Left lung (tissue), 10 donors: ENCODE measurements around the gene CAMTA2. TPM values are rescaled to one million over a fixed set of nuclear protein-coding genes. Genes with fewer than 3 reads are reported as not detected.

ENCODE experiments used
- ATAC-seq: fragments of 200-7000 bp; cut with Tn5 transposase; one replicate; pipeline ENCODE4 v1.9.1; 2020; ENCODE audit warnings: moderate library complexity
- DNase-seq, 4 donors: peaks; one replicate each; pipeline ENCODE4 v3.0.0-alpha.2; 2013 to 2020
- H3K27ac ChIP-seq, 2 donors: fragments of 200-600 bp; sonication (generic) in 1 of 2; one replicate each; pipeline versions ENCODE4 v1.5.0 to v1.8.0; 2020 to 2021
- H3K27me3 ChIP-seq, 2 donors: fragments of 200-600 bp; sonication (generic) in 1 of 2; one replicate each; pipeline versions ENCODE4 v1.5.0 to v1.8.0; 2020 to 2021
- H3K36me3 ChIP-seq, 2 donors: fragments of 200-600 bp; sonication (generic) in 1 of 2; one replicate each; pipeline versions ENCODE4 v1.5.0 to v1.8.0; 2020 to 2021
- H3K4me1 ChIP-seq, 2 donors: fragments of 200-600 bp; one replicate each; pipeline ENCODE4 v1.8.0; 2021
- H3K4me3 ChIP-seq, 2 donors: fragments of 200-600 bp; sonication (generic) in 1 of 2; one replicate each; pipeline versions ENCODE4 v1.5.0 to v1.8.0; 2020 to 2021; ENCODE audit warnings: mild to moderate bottlenecking in 1 of 2
- H3K9me3 ChIP-seq, 2 donors: fragments of 200-600 bp; sonication (generic) in 1 of 2; one replicate each; pipeline versions ENCODE4 v1.5.0 to v1.8.0; 2020 to 2021
- CTCF ChIP-seq, 2 donors: fragments of 200-600 bp; sonication (generic) in 1 of 2; IDR thresholded peaks; one replicate each; pipeline versions ENCODE4 v1.5.0 to v1.8.0; 2021; ENCODE audit warnings: antibody characterized with exemption in 2 of 2
- intact Hi-C, 2 donors: fragments of 100-400 bp; cut with DNase I; formaldehyde crosslinking; loops; one replicate each; pipeline versions ENCODE4 v1.11.2 to v1.14.2; 2022
- polyA plus RNA-seq, 6 donors: library from polyadenylated mRNA; unstranded; fragments of 120-200 nt; gene quantifications; one replicate each; pipeline ENCODE4 v1.2.1, GENCODE V29; 2013; ENCODE audit not compliant: insufficient read length in 6 of 6
- total RNA-seq, 2 donors: library from RNA; stranded (reverse); fragmentation: NEBNext Ultra II Directional; extraction: Animal tissue kit (Norgen Biotek cat#: 25700); gene quantifications; one replicate each; pipeline ENCODE4 v1.2.1, GENCODE V29; 2021
- donor health status: DM: no; HTN: yes; CAD: no.
- donor health status: DM: no; HTN: no; CAD: no.

The CAMTA2 gene
- total and polyA plus RNA-seq, 8 donors: 28.6 to 64.9 (median 34.6) TPM

- Histone ChIP-seq H3K27me3 (no peaks in the 10 kb centered on the region), H3K4me3 (peak overlapping the region; percentile 87 to 100), H3K9me3 (no peaks in the 10 kb centered on the region), H3K36me3 (peaks cover 0 to 53% of the 10 kb centered on the region in 2 donors), H3K27ac (peak overlapping the region; percentile 99 to 100), H3K4me1 (peaks cover 24 to 71% of the 10 kb centered on the region in 2 donors)
- DNase-seq: peak in 1 of 4 donors; percentile 7
- no peak for ATAC-seq
- no peak for TF ChIP-seq CTCF (IDR thresholded peaks at IDR 0.05)
- intact Hi-C loops: no loop called here
Observed at GRCh38 chr17:4946312-4946976, 41.0 kb downstream of the CAMTA2 start.

GRCh38 chr17:4945944-4946280 lies 41.6 kb downstream of the CAMTA2 start:
- peak overlapping the region; percentile 99 to 100 for H3K27ac ChIP-seq

GRCh38 chr17:4945176-4945943 lies 42.1 kb downstream of the CAMTA2 start:
- ATAC-seq: peak; percentile 11
- Histone ChIP-seq H3K4me3 (peak overlapping the region in 1 of 2 donors; percentile 100), H3K4me1 (peaks cover 29 to 69% of the 10 kb centered on the region in 2 donors), H3K9me3 (no peaks in the 10 kb centered on the region), H3K27me3 (no peaks in the 10 kb centered on the region), H3K36me3 (peaks cover 0 to 53% of the 10 kb centered on the region in 2 donors), H3K27ac (peak overlapping the region; percentile 58 to 100)
- DNase-seq: peak in 2 of 4 donors; percentile 88 to 93
- intact Hi-C loops: no loop called here
- no peak for TF ChIP-seq CTCF (IDR thresholded peaks at IDR 0.05)

More at GRCh38 chr17:4945944-4946280, 41.6 kb downstream of the CAMTA2 start:
- H3K27me3 ChIP-seq: no peaks in the 10 kb centered on the region
- H3K9me3 ChIP-seq: no peaks in the 10 kb centered on the region
- H3K4me3 ChIP-seq: peak overlapping the region in 1 of 2 donors; percentile 100
- ATAC-seq (no peak), DNase-seq (no peak)
- intact Hi-C loops: no loop called here
- no peak for TF ChIP-seq CTCF (IDR thresholded peaks at IDR 0.05)
- peaks cover 0 to 53% of the 10 kb centered on the region in 2 donors for H3K36me3 ChIP-seq
- H3K4me1 ChIP-seq: peaks cover 29 to 71% of the 10 kb centered on the region in 2 donors

DNA sequence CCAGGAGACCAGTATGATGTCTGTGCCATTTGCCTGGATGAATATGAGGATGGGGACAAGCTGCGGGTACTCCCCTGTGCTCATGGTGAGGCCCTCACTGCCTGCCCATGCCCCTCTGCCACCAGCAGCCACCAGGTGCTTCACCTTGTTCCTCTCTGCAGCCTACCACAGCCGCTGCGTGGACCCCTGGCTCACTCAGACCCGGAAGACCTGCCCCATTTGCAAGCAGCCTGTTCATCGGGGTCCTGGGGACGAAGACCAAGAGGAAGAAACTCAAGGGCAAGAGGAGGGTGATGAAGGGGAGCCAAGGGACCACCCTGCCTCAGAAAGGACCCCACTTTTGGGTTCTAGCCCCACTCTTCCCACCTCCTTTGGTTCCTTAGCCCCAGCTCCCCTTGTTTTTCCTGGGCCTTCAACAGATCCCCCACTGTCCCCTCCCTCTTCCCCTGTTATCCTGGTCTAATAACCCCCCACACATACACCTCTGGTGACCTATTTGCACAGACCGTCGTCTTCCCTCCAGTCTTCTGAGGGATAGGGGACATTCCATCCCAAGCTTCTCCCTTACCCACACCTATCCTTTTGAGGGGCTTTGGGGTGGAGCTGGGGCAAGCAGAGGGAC lies 42.8 kb downstream of the CAMTA2 start:
- ATAC-seq: no peak
- no peak for TF ChIP-seq CTCF (IDR thresholded peaks at IDR 0.05)
- H3K4me3 ChIP-seq: peak overlapping the region in 1 of 2 donors; percentile 100
- H3K9me3 ChIP-seq: no peaks in the 10 kb centered on the region
- H3K36me3 ChIP-seq: peaks cover 0 to 53% of the 10 kb centered on the region in 2 donors
- H3K27me3 ChIP-seq: no peaks in the 10 kb centered on the region
- DNase-seq: peak in 1 of 4 donors; percentile 78
- peaks cover 29 to 64% of the 10 kb centered on the region in 2 donors for H3K4me1 ChIP-seq
- H3K27ac ChIP-seq: peak overlapping the region; percentile 58 to 100
- intact Hi-C loops: no loop called here

GRCh38 chr17:4944163-4944553 lies 43.3 kb downstream of the CAMTA2 start:
- ATAC-seq (no peak), DNase-seq (peak in 1 of 4 donors; percentile 81)
- Histone ChIP-seq H3K4me1 (peaks cover 30 to 66% of the 10 kb centered on the region in 2 donors), H3K27ac (peak overlapping the region; percentile 58 to 100), H3K4me3 (peak overlapping the region in 1 of 2 donors; percentile 100), H3K36me3 (peaks cover 0 to 53% of the 10 kb centered on the region in 2 donors), H3K27me3 (no peaks in the 10 kb centered on the region), H3K9me3 (no peaks in the 10 kb centered on the region)
- intact Hi-C loops: no loop called here
- TF ChIP-seq CTCF (IDR thresholded peaks at IDR 0.05): no peak
